LNCaP clone FGC (cell line): Measurements from ENCODE around the gene ZNF726.

Experiments
- DNase-seq: peaks from one replicate; pipeline ENCODE4 v3.0.0-alpha.2; 2011; ENCODE audit warnings: low read depth
- H3K4me3 ChIP-seq: 2 replicates; pipeline ENCODE4 v1.5.1; 2011; ENCODE audit warnings: mild to moderate bottlenecking, low read depth, low read length, control low read depth
- CTCF ChIP-seq: IDR thresholded peaks from 2 replicates; pipeline ENCODE4 v1.5.1; 2012; ENCODE audit warnings: mild to moderate bottlenecking; ENCODE audit not compliant: control insufficient read depth, insufficient read depth; ENCODE audit errors: extremely low read depth

Gene ZNF726

GRCh38 chr19:23983406-23983805, 68.7 kb downstream of the ZNF726 start:
- H3K4me3 ChIP-seq: no peak overlapping the region
- no peak for DNase-seq
- TF ChIP-seq CTCF: no peak
